ENCODE results near the gene B3GALNT2.

Gene B3GALNT2

DNA sequence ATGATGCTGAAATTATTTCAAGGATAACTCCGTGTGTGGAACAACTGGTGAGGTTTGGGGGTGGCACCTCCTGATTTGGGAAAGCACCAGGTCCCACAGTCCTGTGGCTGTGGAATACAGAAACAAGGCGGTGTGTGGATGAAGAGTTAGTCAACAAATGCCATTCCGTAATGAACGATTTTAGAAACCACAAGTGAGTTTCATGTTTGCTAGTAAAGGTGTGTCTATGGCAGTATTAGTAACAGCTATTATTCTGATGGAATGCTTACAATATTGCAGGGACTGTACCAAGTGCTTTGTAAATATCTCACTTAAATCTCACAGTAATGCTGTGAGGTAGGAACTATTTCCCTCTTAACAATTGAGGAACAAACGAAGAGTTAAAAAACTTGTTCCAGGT, 53.8 kb downstream of the B3GALNT2 start:
- no peak for TF ChIP-seq TAF1 (IDR thresholded peaks at IDR 0.05; ENCODE audit: borderline replicate concordance, insufficient read depth, low read length)
- no peak for TF ChIP-seq SIN3A (IDR thresholded peaks at IDR 0.05; ENCODE audit: borderline replicate concordance, insufficient read depth, low read length)
- no peak for TF ChIP-seq FOXP2 (optimal IDR thresholded peaks at IDR 0.05; ENCODE audit: borderline replicate concordance, extremely low read depth, extremely low read length, insufficient read depth)
- TF ChIP-seq, protein P1, sequence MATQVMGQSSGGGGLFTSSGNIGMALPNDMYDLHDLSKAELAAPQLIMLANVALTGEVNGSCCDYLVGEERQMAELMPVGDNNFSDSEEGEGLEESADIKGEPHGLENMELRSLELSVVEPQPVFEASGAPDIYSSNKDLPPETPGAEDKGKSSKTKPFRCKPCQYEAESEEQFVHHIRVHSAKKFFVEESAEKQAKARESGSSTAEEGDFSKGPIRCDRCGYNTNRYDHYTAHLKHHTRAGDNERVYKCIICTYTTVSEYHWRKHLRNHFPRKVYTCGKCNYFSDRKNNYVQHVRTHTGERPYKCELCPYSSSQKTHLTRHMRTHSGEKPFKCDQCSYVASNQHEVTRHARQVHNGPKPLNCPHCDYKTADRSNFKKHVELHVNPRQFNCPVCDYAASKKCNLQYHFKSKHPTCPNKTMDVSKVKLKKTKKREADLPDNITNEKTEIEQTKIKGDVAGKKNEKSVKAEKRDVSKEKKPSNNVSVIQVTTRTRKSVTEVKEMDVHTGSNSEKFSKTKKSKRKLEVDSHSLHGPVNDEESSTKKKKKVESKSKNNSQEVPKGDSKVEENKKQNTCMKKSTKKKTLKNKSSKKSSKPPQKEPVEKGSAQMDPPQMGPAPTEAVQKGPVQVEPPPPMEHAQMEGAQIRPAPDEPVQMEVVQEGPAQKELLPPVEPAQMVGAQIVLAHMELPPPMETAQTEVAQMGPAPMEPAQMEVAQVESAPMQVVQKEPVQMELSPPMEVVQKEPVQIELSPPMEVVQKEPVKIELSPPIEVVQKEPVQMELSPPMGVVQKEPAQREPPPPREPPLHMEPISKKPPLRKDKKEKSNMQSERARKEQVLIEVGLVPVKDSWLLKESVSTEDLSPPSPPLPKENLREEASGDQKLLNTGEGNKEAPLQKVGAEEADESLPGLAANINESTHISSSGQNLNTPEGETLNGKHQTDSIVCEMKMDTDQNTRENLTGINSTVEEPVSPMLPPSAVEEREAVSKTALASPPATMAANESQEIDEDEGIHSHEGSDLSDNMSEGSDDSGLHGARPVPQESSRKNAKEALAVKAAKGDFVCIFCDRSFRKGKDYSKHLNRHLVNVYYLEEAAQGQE (IDR thresholded peaks at IDR 0.05; ENCODE audit: insufficient read depth in 1 of 2, low read depth in 2 of 2, low read length in 2 of 2), result no peak
- no peak for TF ChIP-seq POLR2AphosphoS5 (IDR thresholded peaks at IDR 0.05; ENCODE audit: low read depth, low read length)

DNA sequence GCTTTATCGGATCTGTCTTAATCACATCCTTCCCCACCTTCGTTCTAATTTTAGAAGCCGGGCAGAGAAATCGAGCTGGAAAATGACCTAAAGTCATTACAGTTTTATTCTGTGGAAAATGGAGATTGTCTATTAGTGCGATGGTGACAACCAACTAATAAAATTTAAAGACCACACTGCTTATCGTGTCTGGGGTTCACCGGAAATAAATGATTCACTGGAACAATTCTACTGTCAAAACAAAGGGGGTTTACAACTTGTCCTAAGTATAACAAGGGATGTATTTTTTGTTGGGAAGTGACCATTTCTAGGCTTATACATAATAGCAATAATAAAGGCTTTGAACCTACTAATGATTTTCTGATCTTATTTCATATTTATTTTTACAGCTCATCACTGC, 55.6 kb downstream of the B3GALNT2 start:
- TF ChIP-seq, protein P1 (IDR thresholded peaks at IDR 0.05; ENCODE audit: insufficient read depth in 1 of 2, low read depth in 2 of 2, low read length in 2 of 2), result no peak
- TF ChIP-seq TAF1 (IDR thresholded peaks at IDR 0.05; ENCODE audit: borderline replicate concordance, insufficient read depth, low read length) (no peak), POLR2AphosphoS5 (IDR thresholded peaks at IDR 0.05; ENCODE audit: low read depth, low read length) (no peak), SIN3A (IDR thresholded peaks at IDR 0.05; ENCODE audit: borderline replicate concordance, insufficient read depth, low read length) (no peak), FOXP2 (optimal IDR thresholded peaks at IDR 0.05; ENCODE audit: borderline replicate concordance, extremely low read depth, extremely low read length, insufficient read depth) (no peak)

DNA sequence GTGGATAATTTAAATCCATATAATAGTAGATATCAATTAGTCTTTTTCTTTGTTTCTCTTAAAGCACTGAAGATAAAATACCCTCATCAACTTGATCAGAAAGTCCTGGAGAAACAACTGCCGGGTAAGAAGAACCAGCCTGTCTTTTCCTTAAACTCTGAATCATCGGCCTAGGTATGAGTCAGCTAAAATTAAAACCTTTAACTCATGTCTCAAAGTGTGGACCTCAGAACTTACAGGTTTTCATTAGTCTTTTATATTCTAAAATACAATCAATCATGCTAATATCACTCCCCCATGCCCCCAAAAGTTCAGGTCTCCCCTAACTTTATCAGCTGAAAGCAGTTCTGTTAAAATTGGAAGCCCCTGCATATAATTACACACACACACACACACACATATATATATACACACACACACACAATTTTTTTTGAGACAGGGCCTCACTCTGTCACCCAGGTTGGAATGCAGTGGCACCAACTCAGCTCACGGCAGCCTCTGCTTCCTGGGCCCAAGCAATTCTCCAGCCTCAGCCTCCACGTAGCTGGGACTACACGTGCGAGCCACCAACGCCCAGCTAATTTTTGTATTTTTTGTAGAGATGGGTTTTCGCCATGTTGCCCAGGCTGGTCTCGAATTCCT, 61.3 kb downstream of the B3GALNT2 start:
- no peak for TF ChIP-seq FOXP2 (optimal IDR thresholded peaks at IDR 0.05; ENCODE audit: borderline replicate concordance, extremely low read depth, extremely low read length, insufficient read depth)
- TF ChIP-seq TAF1 (IDR thresholded peaks at IDR 0.05; ENCODE audit: borderline replicate concordance, insufficient read depth, low read length), result no peak
- no peak for TF ChIP-seq POLR2AphosphoS5 (IDR thresholded peaks at IDR 0.05; ENCODE audit: low read depth, low read length)
- no peak for TF ChIP-seq SIN3A (IDR thresholded peaks at IDR 0.05; ENCODE audit: borderline replicate concordance, insufficient read depth, low read length)
- TF ChIP-seq, protein P1 (IDR thresholded peaks at IDR 0.05; ENCODE audit: insufficient read depth in 1 of 2, low read depth in 2 of 2, low read length in 2 of 2), result no peak

DNA sequence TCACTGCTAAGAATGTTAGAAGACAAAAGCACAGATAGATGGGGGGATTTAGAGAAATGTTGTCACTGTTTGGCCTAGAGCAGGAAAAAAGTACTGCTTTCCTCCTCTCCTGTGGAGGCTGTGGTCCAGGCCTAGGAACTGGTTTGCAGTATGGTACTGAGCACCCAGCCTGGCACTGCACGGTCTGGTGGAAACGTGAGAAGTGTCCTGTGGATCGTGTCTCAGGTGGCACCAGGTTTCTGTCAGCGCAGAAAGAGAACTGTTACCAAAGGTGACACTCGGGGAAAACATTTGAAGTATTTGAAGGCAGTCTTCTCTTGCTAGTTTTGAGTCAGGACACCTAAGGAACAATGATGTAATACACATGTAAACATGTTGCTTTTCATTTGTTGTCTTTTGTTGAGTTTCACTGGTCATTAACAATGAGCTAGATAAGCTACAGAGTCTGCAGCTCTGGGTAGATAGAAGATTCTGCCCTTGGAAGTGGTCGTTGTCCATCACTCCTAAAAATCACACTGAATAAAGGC, 63.0 kb downstream of the B3GALNT2 start:
- TF ChIP-seq FOXP2 (optimal IDR thresholded peaks at IDR 0.05; ENCODE audit: borderline replicate concordance, extremely low read depth, extremely low read length, insufficient read depth), result no peak

DNA sequence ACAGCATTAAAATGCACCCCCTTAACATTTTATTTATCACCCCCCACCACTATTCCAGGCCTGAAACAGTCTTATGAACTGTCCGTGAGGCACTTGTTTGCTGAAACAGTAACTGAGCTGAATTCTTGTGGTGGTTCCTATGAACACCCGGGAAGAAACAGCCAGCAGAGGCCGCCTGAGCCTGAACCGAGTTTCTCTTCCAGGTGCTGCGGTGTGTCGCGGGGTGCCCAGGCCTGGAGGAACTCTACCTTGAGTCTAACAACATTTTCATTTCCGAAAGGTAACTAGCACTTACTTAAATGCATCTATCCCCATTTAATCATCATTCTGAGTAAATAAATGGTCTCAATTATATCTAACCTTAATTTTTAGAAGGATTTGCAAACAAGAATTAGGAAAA, 70.3 kb downstream of the B3GALNT2 start:
- no peak for TF ChIP-seq FOXP2 (optimal IDR thresholded peaks at IDR 0.05; ENCODE audit: borderline replicate concordance, extremely low read depth, extremely low read length, insufficient read depth)
- no peak for TF ChIP-seq SIN3A (IDR thresholded peaks at IDR 0.05; ENCODE audit: borderline replicate concordance, insufficient read depth, low read length)
- no peak for TF ChIP-seq TAF1 (IDR thresholded peaks at IDR 0.05; ENCODE audit: borderline replicate concordance, insufficient read depth, low read length)
- TF ChIP-seq, protein P1 (IDR thresholded peaks at IDR 0.05; ENCODE audit: insufficient read depth in 1 of 2, low read depth in 2 of 2, low read length in 2 of 2), result no peak
- TF ChIP-seq POLR2AphosphoS5 (IDR thresholded peaks at IDR 0.05; ENCODE audit: low read depth, low read length), result no peak

All from PFSK-1 (cell line).